GM18502 (cell line): ENCODE measurements around the gene DCBLD2.

Experiments used
- ATAC-seq: cut with Tn5 transposase; IDR thresholded peaks from one replicate; pipeline ENCODE4 v1.9.1; 2021; ENCODE audit warnings: mild to moderate bottlenecking; ENCODE audit not compliant: unreplicated experiment, poor library complexity

Gene DCBLD2

DNA sequence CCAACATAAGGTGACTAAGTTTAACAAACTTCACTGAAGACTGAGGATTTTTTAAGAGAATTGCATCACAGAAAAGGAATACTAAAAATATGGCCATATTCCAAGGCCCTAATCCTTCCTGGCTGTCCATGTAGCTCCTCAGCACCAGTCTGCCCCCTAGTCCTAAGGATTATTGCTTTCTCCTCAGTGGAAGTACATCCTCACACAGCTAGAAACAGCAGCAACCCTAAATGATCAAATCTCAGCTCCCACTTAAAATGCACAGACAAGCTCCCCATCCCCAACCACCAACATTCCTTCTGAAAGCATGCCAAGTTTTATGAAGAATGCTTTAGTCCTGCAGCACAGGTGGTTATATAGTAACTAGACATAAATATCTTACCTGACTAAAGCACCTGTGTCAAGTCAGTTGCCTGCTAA lies 123.7 kb downstream of the DCBLD2 start:
- ATAC-seq, result no peak

DNA sequence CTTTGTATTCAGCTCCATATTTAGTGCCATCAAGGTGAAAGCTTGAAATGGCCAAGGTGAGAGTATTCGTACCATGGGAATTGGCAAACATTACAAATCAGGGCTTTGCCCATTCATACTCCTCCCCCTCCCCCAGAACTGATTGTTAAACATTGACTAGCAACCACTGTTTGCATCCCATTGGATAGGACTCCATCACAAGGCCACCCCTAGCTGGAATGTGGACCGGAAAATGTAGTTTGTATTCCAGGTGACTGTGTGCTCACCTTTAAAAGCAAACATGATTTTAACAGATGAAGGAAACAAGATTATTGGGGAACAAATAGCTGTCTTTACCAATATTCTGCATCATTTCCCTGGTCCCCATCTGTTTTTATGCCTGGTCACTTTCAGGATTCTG lies 124.2 kb downstream of the DCBLD2 start:
- ATAC-seq, result no peak

DNA sequence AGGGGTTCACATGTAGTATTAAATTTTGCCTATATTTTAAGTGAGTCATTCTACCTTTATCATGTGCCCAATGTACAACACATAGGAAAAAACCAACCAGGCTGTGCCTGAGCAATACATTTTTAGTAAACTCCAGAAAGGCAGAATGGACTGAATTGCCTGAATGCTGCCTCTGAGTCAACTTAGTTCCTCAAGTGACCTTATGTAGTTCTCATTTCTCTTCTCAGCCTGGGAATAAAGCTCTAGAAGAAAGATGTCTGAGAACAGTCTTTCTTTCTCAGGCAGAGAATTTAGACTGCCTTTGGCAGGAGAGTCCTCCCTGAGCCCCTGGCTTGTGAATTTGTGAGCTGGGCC lies 125.4 kb downstream of the DCBLD2 start:
- ATAC-seq, result no peak

DNA sequence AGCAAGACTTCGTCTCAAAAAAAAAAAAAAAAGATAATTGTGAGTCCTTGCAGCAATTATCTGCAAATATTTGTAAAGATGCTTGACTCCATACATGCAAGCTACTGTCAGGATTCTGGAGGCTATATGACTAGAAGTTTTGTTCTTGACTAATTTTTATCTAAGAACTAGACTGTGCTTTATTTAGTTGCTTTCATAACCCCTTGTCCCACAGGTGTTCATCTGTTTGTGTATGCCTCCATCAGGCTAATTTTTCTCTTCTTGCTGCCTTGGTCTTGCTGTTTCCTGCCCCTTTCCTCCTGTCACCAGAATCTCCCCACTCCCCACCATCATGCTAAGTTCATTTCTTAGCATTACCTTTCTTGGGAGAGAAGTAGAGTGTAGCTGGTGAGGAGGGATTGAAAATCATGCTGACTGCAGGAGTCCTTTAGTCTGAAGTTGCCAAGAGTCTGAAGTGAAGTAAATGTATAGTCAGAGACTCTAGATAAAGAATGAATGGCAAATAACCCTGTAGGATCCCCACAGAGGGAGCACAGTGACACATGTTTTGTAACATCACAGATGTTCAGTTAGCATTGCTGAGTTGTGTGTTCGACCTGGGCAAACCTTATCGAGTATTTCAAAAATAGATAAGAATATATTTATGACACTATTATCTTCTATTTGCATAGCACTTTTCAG lies 125.9 kb downstream of the DCBLD2 start:
- no peak for ATAC-seq

DNA sequence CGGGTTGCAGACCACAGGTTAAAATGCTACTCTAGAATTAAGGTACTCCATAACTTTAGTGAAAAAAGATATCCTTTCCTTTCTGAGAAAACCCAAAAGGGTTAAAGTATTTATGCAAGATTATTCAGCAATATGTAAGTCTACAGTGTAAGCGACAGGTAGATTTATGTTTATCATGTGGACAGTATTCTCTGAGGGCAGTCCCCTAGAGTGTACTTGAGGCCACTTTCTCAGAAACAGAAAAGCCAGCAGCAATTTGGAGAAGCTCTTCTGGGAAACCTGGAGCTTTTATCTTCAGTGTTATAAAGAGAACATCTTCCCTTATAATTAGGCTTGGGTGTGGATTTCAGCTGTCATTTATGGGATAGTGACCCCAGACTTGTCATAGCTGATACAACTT lies 129.5 kb downstream of the DCBLD2 start:
- ATAC-seq, result no peak

DNA sequence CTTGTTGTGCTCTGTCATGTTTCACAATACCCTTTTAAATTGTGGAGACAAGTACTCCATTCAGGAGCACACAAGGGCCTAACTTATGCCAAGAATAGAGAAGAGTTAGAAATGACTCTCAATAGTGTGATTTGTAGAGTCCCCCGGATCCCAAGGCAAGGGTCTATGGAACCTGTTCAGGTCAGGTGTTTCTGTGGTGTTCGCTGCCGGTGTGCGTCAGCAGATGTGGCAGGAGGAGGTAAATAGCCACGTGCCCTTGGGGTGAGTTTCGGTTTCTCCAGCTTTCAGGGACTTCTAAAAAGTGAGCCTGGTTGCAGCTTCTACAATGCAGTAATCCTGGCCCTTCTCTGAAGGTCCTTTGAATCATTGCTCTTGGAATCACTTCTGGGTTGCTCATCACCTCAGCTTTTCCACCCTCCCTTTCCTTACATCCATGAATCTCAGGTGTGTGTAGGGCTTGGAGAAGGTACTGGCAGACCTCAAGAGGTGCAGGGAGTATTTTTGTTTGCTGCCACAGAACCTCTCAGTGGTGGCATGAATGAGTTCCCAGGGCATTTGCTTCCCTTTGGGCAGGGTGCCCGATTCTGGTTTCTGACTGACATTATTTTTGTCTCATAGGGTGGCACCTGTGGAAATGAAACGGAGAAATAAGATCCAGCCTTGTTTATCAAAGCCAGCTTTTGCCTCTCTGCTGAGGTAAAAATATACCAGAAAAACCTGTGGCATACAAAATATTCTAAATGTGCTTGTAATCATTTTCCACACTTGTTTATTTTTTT lies 131.0 kb downstream of the DCBLD2 start:
- ATAC-seq, result peak; percentile 75

DNA sequence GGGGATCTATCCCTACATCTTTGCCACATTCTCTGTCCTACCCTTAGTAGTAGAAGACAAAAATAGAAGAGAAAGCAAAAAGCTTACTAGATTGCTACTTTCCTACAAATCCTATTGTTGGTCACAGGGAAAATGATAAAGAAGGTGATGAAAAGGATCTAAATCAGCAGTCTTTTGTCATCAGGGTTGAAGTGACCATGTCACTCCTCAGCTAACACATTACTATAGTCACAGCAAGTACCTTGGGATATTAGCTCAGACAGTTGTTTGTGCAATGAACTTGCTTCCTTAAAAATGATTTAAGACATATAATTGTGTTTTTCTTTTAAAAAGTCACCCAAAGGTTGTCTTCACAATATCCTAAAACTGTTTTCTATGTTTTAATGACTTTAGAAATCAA lies 132.0 kb downstream of the DCBLD2 start:
- no peak for ATAC-seq

DNA sequence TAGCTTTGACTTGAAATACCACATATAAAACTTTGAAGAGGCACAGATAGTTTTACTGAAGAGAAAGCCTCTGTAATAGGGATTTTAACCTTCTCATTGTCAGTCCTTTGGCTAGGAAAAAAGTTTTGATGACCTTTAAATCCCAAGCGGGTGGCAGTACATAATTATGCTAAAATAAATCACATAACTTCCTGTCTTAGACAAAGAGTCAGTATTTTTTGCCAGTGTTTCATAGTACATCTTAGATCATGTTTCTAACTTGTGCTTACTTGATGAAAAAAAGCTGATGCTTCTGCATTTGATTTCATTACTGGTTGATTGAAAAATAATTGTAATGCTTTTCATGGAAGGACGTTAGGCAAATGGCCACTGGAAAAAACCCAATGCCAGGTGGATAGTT lies 132.5 kb downstream of the DCBLD2 start:
- ATAC-seq, result no peak

DNA sequence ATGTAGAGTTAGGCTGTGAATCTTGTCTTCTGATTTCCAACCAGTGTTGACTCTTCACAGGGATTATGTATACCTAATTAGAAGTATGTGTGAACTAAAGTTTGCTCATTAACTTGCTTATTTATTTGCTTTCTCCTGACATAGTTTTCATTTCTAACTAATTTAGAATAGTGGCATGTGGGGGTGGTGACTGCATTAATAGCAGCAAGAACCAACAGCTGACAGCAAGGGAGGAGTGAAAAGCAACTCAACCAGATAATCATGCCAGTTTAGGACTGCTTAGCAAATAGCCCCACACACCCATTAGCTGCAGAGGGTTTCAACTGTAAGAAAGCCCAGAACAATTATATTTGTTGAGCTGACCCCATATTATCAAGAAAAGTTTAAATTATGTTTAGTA lies 134.6 kb downstream of the DCBLD2 start:
- ATAC-seq, result no peak

DNA sequence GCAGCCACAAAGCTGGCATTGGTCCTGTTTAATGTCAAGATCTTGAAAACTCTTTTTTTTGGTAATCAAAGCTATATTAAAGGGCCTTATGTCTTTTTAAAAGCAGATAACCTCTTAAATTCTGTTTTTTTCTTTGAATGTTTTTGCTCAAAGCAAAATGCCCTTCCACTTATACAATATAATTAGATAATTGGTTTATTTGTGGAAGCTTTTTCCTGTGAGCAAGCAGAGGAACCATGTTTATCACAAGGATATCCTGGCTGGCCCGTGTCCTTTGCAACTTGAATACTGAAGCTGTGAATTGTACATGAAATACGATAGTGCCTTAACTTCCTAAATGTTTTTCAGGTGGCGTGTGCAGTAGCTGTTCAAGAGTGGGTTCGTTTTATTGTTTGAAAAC lies 135.8 kb downstream of the DCBLD2 start:
- ATAC-seq, result no peak

DNA sequence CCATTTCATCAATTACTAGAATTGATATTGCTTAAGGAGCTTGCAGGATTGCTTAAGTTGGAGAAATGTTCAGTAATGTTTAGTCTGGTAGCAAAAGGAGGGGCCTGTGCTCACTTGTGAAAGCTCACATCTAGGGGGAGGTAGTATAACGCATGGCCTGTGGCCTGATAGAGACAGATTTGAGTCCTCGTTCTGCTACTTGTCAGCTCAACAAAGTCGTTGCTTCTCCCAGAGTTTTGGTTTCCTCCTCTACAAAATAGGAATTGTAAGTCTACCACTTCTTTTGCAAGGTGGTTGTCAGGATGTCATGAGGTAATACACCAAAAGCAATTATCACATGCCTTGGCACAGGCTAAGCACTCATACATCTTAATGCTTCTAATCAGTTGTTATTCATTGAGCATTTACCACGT lies 137.0 kb downstream of the DCBLD2 start:
- no peak for ATAC-seq

DNA sequence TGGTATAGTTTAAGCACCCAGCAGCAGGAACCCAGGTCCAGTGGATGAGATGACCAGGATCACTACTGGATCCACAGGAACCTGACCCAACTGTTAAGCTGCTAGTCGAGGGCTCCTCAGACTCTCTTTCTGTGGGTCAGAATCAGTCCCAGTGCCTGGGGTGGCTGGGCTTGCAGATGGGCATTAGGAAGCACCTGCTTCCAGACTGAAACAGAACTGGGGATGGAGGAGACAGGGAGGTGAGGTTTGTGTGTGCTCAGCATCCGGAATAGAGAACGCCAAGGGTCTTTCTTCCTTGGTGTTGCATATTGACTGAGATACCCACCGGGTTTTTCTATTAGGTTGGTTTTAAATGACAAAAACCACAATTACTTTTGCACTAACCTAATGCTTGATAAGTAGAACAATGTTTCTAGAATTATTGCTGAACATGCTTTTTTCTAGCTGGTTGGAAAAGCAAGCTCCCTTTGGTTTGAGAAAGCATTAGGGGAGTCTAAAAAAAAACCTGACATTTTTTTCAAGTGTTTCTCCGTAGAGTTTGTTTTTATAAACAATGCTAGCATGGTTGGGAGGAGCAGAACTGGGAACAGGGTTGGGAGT lies 137.6 kb downstream of the DCBLD2 start:
- no peak for ATAC-seq

DNA sequence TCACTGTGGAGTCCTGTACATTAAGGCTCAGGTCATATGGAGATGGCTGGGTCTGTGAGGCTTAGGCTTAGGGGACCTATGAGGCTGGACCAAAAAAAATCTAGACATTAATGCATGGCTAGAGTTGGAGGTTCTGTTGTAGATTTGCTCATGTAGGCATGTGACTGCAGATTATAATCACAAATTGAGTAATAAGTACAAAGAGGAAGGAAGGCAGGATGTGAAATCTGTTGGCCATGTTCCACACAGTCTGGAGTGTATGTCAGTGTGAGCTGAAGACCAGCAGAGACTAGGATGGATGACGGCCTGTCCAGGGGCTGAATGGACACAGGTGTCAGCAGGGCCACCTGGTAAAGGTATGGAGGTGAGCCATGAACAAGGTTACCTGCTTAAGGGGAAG lies 138.4 kb downstream of the DCBLD2 start, which contains the start of gene ST3GAL6:
Gene ST3GAL6 (plus strand): TSS at position 265 of the 400 bp plus-strand sequence. CDS start 5,101 bp downstream, outside the sequence.
- ATAC-seq, result peak; percentile 62

DNA sequence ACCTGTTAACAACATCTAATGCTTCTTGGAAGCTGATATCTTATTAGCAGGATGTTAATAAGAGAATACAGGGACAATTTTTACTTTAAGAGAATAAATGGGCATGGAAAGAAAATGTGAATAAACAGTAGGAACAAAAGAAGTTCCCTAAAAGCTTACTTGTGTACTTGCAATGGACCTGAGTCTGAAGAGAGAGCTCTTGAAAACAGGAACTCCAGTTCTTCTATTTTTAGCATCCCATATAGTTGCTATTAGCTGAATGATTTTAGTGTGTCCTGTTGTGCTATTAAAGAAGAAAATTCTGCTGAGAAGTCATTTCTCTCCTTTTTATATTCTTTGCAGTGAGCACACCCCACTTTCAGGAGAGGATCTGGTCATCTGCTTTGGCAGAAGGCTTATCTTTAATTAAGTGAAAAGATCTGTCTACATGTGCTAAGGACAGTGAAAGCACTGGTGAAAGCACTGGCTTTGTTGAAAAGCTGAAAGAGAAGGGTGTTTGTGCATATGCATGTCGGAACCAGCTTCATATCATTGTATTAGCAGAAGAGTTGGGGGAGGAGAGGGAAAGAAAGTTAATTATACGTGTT lies 139.8 kb downstream of the DCBLD2 start:
- no peak for ATAC-seq

DNA sequence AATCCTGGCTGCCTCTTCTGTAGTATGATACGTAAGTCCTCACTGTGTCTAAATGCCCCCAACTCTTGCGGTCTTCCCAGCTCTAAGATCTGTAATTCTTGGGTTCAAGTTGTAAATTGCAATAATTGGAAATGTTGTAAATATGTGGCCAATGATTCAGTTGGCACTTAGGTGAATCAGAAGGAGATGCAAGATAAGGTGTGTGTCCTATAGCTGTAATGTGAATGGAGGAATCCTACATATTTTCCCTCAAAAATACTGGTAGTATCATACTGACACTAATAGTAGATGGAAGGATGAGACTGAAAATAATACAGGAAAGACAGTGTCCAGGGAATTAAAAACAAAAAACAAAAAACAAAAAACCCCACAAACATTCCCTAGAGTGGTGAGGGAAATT lies 141.9 kb downstream of the DCBLD2 start:
- ATAC-seq, result no peak

DNA sequence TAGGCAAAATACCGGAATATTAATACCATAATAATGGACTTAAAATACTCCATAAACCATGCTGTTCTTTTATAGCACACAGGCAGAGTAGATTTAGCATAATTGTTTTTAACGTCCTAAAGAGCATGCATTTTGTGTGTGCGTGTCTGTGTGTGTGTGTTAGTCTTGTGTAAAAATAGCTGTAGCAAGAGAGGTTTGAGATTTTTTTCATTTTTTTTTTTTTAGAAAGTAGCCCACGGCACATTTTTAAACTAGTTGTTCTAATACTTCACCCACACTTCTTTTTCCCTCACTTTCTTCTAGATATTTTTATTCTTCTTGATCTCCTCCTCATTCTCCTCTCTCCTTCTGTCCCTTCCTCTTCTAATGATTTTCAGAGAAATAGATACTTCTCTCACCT lies 145.9 kb downstream of the DCBLD2 start:
- no peak for ATAC-seq

DNA sequence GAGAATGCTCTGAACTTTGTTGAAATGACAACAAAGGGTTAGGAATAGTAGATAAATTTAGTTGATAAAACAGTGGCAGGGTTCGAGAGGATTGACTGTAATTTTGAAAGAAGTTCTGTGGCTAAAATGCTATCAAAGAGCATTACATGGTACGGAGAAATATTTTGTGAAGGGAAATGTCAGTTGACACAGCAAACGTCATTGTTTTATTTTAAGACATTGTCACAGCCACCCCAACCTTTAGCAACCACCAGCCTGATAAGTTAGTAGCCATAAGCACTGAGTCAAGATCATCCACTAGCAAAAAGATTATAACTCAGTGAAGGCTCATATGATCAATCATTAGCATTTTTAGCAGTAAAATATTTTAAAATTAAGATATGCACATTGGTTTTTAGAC lies 147.0 kb downstream of the DCBLD2 start:
- no peak for ATAC-seq

DNA sequence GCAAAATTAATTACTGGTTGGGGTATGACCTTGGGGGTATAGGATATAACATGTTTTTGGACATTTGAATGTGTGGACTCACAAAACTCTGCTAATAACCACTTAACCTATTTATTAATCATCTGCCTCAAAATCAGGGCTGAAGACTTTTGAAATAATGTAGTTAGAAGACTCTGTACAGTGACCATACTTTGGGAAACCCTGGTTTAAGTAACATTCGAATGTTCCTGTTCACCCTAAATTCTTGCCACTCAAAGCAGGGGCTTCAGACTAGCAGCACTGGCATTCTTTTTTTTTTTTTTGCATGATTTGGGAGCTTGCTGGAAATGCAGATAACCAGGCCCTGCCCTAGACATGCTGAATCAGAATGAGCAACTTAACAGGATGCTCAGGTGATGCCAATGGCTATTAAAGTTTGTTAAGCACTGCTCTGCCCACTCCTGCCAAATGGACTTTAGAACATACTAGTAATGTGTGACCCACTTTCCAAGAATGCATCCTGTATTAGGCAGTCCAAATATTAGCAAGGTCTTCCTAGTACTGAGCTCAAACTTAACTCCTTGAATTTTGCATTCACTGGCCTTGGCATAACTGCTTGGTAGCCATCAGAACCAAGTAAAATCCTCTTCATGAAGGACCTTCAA lies 151.1 kb downstream of the DCBLD2 start:
- ATAC-seq, result no peak

DNA sequence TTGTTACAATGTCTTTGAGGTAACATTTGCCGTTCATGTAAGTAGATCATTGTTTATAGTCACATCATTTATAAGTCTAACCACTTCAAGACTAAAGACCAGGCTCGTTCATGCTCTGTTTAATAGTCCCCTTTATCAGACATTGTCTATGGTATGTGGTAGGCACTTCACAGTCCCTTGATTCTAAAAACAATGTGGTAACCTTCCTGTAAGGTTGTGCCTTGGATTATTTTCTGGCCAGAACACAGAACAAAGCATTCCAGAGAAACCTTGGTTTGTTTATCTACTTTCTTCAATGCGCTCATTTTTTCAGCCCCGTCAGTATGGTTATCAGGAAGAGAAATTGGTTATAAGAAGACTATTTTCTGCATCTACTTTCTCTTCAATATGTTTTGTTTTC lies 154.6 kb downstream of the DCBLD2 start:
- ATAC-seq, result no peak

DNA sequence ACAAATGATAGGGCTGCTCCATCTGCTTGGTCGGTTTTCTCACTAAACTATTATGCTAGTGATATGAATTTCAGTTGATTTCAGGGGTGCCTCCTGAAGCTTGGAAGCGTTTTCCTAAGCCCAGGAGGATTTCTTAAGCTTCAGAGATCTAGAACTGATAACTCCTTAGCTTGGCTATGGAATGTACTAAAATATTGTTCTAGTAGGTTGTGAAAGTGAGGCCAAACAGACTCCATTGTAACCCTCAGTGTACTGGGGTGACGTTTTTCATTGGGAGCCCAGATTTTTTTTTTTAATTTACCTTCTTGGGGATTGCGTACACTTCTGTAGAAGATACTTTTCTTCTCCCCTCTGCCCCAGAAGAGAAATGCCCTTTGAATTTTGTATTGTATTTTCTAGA lies 155.4 kb downstream of the DCBLD2 start:
- ATAC-seq, result no peak
